GM18519 (cell line): Measurements from ENCODE around the gene SCD.
"Not testable (repeated sequence)": the region's sequence is repeated elsewhere in the genome, so short reads cannot be mapped to it uniquely, and the experiment has no call there.

Experiments used
- ATAC-seq: cut with Tn5 transposase; IDR thresholded peaks from one replicate; pipeline ENCODE4 v1.9.1; 2021; ENCODE audit warnings: mild to moderate bottlenecking, moderate library complexity; ENCODE audit not compliant: unreplicated experiment, low FRiP score

The SCD gene

GRCh38 chr10:100359529-100360150 is 12.6 kb downstream of the SCD start:
- ATAC-seq: no peak

GRCh38 chr10:100360234-100360633 is 13.2 kb downstream of the SCD start:
- ATAC-seq: no peak

- no peak for ATAC-seq
These were observed 15.8 kb downstream of the SCD start for GRCh38 chr10:100362570-100363496.

GRCh38 chr10:100364175-100364574 is 17.1 kb downstream of the SCD start:
- no peak for ATAC-seq

GRCh38 chr10:100364735-100365391 is 17.8 kb downstream of the SCD start:
- no peak for ATAC-seq

GRCh38 chr10:100368721-100369120 is 21.7 kb downstream of the SCD start:
- no peak for ATAC-seq

GRCh38 chr10:100370714-100371481 is 23.9 kb downstream of the SCD start:
- ATAC-seq: no peak

GRCh38 chr10:100371482-100372027 is 24.5 kb downstream of the SCD start:
- ATAC-seq: no peak

GRCh38 chr10:100372415-100373297 is 25.6 kb downstream of the SCD start:
- no peak for ATAC-seq

- ATAC-seq: peak; percentile 92
These were observed 26.5 kb downstream of the SCD start for GRCh38 chr10:100373298-100374199.

GRCh38 chr10:100374200-100374655 is 27.2 kb downstream of the SCD start:
- no peak for ATAC-seq

GRCh38 chr10:100374677-100375353 is 27.8 kb downstream of the SCD start:
- ATAC-seq: not testable (repeated sequence)

- ATAC-seq: not testable (repeated sequence)
These were observed 29.6 kb downstream of the SCD start for GRCh38 chr10:100376656-100377055.

GRCh38 chr10:100377830-100378229 is 30.8 kb downstream of the SCD start:
- no peak for ATAC-seq

- ATAC-seq: no peak
These were observed 33.4 kb downstream of the SCD start for GRCh38 chr10:100380400-100380799.

GRCh38 chr10:100382553-100382952 is 35.5 kb downstream of the SCD start:
- no peak for ATAC-seq

- no peak for ATAC-seq
These were observed 36.2 kb downstream of the SCD start for GRCh38 chr10:100383251-100383650.
